HT1080 (cell line): Measurements from ENCODE around the gene P2RY11. TPM values are rescaled to one million over a fixed set of nuclear protein-coding genes. Genes with fewer than 3 reads are reported as not detected.
A peak's percentile ranks its signal among the peaks of the same experiment; 100 is the strongest.

Experiments
- DNase-seq: peaks from one replicate; pipeline ENCODE4 v3.0.0-alpha.2; 2015; ENCODE audit warnings: low read depth
- small RNA-seq: library from RNA; depleted of rRNA; stranded (forward); fragments of <200 nt; gene quantifications from one replicate; pipeline ENCODE3, GENCODE V24; 2014
- total RNA-seq: library from RNA; depleted of rRNA; stranded (reverse); fragments of >200 nt; shearing (Covaris generic); gene quantifications from 2 replicates; pipeline ENCODE4 v1.2.3, GENCODE V29; 2014; rRNA removed

The P2RY11 gene
- total RNA-seq, 1 experiment from 2014 or later, result 11.0 TPM

GRCh38 chr19:10138879-10139795 lies 27.6 kb downstream of the P2RY11 start:
- DNase-seq, result no peak

DNA sequence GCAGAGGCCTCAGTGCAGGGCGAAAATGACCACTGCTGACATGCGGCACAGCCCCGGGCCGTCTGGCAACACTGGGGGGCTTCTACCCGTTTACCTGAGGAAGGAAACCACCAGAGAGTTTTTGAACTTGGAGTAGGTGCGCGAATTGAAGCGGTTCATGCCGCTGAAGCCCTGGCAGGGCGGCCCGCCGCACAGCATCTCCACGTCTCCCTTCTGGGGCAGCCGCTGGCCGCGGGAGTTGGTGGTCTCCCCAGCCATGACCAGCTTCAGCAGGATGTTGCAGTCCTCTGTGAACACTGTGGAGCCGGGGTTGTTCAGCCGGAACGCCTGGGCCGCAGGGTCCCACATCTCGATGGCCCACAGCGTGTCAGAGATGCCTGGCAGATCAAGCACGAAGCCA lies 28.5 kb downstream of the P2RY11 start:
- DNase-seq, result no peak

- no peak for DNase-seq
These were observed 30.0 kb downstream of the P2RY11 start for GRCh38 chr19:10141479-10141878.

DNA sequence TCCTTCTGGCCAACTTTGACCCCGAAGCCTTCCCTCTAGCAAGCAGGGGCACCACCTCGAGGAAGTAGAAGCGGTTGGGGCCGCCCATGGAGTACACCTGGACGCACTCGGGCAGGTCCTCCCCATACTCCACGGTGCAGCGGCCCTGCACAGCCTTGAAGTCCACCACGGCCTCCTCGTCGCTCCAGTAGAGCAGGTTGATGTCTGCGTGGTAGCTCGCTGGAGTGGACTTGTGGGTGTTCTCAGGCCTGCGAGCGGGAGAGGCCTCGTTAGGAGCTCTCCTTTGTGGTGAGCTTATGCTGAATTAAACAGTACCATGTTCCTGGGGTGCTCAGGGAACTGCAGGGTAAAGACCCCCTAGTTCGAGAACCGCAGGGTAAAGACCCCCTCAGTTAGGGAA lies 30.5 kb downstream of the P2RY11 start:
- DNase-seq, result no peak

DNA sequence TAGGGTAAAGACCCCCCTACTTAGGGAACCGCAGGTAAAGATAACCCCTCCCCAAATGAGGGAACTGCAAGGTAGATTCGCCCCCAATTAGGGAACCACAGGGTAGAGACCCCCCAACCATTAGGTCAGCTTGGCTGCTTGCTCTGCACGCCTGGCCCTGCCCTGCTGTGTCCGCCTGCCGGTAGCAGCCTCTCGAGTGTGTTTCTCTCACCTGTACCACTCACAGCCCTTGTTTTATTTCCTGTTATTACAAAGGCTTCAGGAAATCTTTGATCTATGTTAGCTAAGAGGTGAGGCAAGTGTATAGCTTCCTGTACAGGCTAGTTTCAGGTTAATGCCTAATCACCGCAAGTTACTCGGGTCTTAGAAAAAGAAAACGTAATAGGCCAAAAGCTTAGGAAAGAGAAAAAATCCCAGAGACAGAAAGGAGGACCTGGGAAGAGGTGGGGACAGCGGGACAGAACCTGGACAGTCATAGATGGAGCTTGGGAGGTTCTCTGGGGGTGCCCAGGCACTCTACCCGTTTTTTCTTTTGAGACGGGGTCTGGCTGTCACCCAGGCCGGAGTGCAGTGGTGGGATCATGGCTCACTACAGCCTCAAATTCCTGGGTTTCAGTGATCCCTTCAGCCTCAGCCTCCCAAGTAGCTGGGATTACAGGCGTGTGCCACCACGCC lies 31.3 kb downstream of the P2RY11 start:
- DNase-seq, result no peak

DNA sequence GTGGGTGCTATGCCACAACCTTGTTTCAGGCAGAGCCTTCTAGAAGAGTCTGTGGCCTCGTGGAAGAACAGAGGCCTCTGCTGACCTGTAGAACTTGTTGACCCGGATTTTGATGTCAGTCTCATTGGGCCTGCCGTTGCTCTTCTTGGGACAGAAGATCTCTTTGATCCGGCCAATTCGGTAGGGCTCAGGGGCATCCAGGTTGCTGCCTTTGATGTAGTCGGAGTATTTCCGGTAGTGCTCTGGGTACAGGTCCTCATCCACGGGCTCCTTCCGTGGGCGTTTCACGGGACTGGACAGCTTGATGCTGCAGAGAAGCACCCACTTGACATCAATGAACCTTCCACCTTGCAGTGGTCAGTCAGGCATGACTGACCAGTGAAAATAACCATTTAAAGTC lies 32.2 kb downstream of the P2RY11 start:
- no peak for DNase-seq

DNA sequence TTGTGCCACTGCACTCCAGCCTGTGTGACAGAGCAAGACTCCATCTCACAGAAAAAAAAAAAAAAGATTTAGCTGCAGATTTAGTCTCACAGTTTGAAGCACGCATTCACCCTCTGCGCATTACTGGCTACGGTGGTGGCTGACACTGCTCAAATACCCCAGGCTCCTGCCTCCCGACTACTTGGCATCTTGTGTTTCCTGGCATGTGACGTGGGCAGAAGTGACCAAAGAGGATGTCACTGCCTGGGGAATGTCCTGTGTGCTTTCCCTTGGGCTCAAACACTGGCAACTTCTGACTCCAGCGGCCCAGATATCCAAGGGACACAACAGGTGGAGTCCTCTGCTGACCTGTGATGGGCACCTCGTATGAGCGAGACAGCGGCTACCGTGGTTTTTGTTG lies 32.9 kb downstream of the P2RY11 start:
- no peak for DNase-seq

GRCh38 chr19:10145031-10145430 lies 33.5 kb downstream of the P2RY11 start:
- DNase-seq, result no peak

DNA sequence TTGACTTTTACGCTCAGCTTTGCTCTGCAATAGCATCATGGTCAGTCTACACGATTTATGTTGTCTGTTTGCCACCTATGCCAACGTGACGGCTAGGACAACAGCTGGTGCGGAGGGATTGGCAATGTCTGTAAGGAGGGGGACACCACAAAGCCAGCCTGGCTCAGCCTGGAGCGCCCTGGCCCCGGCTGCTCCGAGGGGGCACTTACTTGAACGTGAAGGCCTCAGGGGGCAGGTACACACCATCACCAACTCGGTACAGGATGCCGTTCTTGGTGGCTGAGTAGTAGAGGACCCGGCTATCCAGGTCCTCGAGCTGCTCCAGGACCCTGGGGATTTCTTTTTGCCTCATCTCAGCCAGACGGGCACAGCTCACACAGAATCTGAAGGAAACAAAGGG lies 34.6 kb downstream of the P2RY11 start:
- no peak for DNase-seq

DNA sequence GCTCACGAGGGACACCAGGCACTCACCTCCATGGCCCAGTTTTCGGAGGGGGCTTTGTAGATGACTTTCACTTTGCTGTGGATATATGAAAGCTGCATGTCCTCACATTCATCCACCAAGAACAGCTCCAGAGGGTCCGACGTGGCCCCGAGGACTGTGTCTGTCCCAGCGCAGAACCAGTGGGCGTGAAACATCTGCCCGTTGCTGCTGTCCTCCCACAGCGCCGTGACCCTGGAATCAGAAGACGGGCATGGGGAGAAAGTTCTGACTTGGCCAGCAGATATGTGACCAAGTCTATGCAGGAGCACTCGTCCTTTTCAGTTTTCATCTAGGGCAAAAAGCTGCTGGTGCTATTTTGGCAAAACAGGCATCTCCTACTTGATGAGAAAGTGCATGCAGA lies 37.9 kb downstream of the P2RY11 start:
- DNase-seq, result no peak

DNA sequence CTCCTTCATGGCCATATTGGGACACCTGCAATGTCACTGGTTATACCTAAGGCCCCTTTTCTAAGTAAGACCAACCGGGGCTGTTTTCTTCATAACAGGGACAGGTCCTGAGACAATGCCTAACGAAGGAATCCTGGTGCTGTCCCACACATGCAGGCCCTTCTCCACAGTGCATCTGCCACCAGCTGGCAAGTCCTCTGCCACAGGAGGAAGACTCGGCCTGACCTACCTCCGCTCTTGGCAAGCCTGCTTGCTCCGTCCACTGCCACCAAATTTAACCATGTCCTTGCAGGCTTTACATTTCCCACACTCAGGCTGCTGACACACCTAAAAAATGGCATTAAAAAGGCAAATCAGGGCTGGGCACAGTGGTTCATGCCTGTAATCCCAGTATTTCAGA lies 40.0 kb downstream of the P2RY11 start:
- no peak for DNase-seq

- peak; percentile 44 for DNase-seq
These were observed 40.6 kb downstream of the P2RY11 start for GRCh38 chr19:10152100-10152499.

DNA sequence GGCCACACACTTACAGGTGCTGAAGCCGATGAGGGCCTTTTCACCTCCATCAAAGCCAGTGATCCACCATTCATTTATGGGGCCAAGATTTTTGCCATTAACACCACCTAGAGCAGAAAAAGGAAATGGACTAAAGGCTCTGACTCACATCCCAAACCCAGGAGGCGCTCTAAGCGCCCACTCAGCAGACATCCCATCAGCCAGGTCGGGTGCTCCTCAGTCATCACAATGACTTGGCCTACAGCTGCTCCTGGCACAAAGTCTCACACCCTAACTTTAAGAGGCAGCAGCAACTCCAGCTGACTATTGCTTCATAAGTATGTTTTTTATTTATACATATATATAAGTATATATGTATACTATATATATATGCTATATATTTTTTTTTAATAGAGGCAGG lies 44.3 kb downstream of the P2RY11 start:
- peak; percentile 36 for DNase-seq

DNA sequence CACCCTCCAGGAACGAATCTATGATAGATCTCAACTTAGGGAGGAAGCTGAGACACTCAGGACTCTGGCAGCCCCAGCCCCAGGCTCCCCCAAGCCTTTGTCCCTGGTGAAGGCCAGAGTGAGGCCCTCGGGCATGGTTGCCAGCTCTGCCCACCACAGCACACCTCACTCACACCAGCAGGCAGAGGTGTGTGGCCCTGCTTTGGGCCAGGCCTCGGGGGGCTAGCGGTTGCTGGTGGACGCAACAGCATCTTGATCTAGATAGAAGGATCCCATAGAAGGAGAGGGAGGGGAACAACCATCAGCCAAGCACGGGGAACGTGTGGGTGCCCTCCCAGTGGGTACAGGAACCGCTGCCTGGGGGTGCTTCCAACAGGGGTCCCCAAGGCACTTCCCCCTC lies 46.6 kb downstream of the P2RY11 start:
- DNase-seq, result no peak

- no peak for DNase-seq
These were observed 47.0 kb downstream of the P2RY11 start for GRCh38 chr19:10158485-10158884.

DNA sequence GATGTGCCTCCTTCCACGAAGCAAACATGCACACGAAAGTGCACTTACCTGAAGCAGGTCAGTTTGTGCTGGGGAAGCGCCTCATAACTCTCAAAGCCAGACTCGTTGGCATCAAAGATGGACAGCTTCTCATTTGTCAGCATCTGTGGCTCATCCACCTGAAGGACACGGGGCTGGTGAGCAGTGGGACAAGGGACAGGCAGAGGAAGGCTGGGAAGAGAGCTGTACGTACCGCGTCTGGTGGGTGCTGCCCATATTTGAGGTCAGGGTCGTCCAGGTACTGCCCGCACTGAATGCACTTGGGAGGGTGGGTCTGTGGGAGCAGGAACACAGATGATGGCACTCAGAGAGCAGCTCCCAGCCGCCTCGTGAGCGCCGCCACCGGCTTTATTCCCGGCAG lies 48.1 kb downstream of the P2RY11 start:
- no peak for DNase-seq

GRCh38 chr19:10163536-10163935 lies 52.0 kb downstream of the P2RY11 start:
- no peak for DNase-seq

Small RNA genes lying within 50 kb of the gene (small RNA-seq; reads per million reads assigned to genes)
- gene SNORD105, result 82.6 reads per million, percentile 96 among the genes with 10 or more reads in this experiment
- gene SNORD105B, result 12,635 reads per million, percentile 100 among the genes with 10 or more reads in this experiment

Other genes with a start within 250 kb of the P2RY11 start
- gene OLFM2, start 175.2 kb upstream of the P2RY11 start, total RNA-seq, result not detected in 2 replicates
- not detected in 2 replicates for gene COL5A3, start 101.2 kb upstream of the P2RY11 start, total RNA-seq
- gene RDH8, start 98.2 kb upstream of the P2RY11 start, total RNA-seq, result not detected in 2 replicates
- 6.9 and 9.5 TPM in 2 replicates for gene SHFL, start 25.4 kb upstream of the P2RY11 start, total RNA-seq
- gene ANGPTL6, start 9.0 kb upstream of the P2RY11 start, total RNA-seq, result 0.35 and 0.53 TPM in 2 replicates
- gene PPAN, start 5.3 kb upstream of the P2RY11 start, total RNA-seq, result 66.1 and 79.6 TPM in 2 replicates
- gene EIF3G, start 8.2 kb downstream of the P2RY11 start, total RNA-seq, result 519 and 525 TPM in 2 replicates
- gene DNMT1, start 83.3 kb downstream of the P2RY11 start, total RNA-seq, result 136 and 139 TPM in 2 replicates
- gene S1PR2, start 119.6 kb downstream of the P2RY11 start, total RNA-seq, result 1.1 and 1.9 TPM in 2 replicates
- 154 and 174 TPM in 2 replicates for gene MRPL4, start 140.5 kb downstream of the P2RY11 start, total RNA-seq
- 0.27 and 0.30 TPM in 2 replicates for gene ICAM1, start 159.4 kb downstream of the P2RY11 start, total RNA-seq
- gene ICAM4, start 175.3 kb downstream of the P2RY11 start, total RNA-seq, result not detected in 2 replicates
- 0.17 and 0.31 TPM in 2 replicates for gene ICAM5, start 178.3 kb downstream of the P2RY11 start, total RNA-seq
- 0.43 and 1.7 TPM in 2 replicates for gene ZGLP1, start 198.1 kb downstream of the P2RY11 start, total RNA-seq
- gene FDX2, start 204.3 kb downstream of the P2RY11 start, total RNA-seq, result 31.5 and 42.4 TPM in 2 replicates
- gene RAVER1, start 221.8 kb downstream of the P2RY11 start, total RNA-seq, result 28.3 and 48.3 TPM in 2 replicates
- gene ICAM3, start 227.9 kb downstream of the P2RY11 start, total RNA-seq, result 8.3 and 8.8 TPM in 2 replicates